Gastroesophageal sphincter (tissue), 4 donors: ENCODE measurements around the gene NXPH1. TPM values are rescaled to one million over a fixed set of nuclear protein-coding genes. Genes with fewer than 3 reads are reported as not detected.

Experiments
- ATAC-seq: fragments of 150-250 bp; one replicate; pipeline ENCODE4 v1.9.1; 2016; ENCODE audit warnings: mild to moderate bottlenecking, moderate library complexity
- H3K27ac ChIP-seq, 4 donors: fragments of 200-600 bp; sonication (generic) in 3 of 4; 1 replicate in 3 of 4; 2 replicates in 1 of 4; pipeline ENCODE4 v1.5.1; 2016 to 2019
- H3K27me3 ChIP-seq: fragments of 200-600 bp; sonication (generic); one replicate; pipeline ENCODE4 v1.5.1; 2019
- H3K36me3 ChIP-seq, 2 donors: fragments of 200-600 bp; sonication (generic); one replicate each; pipeline ENCODE4 v1.5.1; 2019; ENCODE audit warnings: control low read depth in 1 of 2
- H3K4me1 ChIP-seq, 3 donors: fragments of 200-600 bp; sonication (generic); 1 replicate in 2 of 3; 2 replicates in 1 of 3; pipeline ENCODE4 v1.5.1; 2016 to 2019; ENCODE audit warnings: control low read depth in 2 of 3
- H3K4me3 ChIP-seq, 2 donors: fragments of 200-600 bp; sonication (generic); one replicate each; pipeline ENCODE4 v1.5.1; 2019; ENCODE audit warnings: mild to moderate bottlenecking in 1 of 2, moderate library complexity in 1 of 2
- H3K9me3 ChIP-seq, 3 donors: fragments of 200-600 bp; sonication (generic); one replicate each; pipeline ENCODE4 v1.5.1; 2017 to 2019; ENCODE audit warnings: control low read depth in 2 of 3
- EP300 ChIP-seq: sonication (generic); formaldehyde crosslinking; IDR thresholded peaks from one replicate; pipeline ENCODE4 v1.6.1; 2017; ENCODE audit warnings: antibody characterized with exemption, mild to moderate bottlenecking
- POLR2A ChIP-seq, 2 donors: fragments of 450-650 bp; IDR thresholded peaks; one replicate each; pipeline ENCODE4 v1.6.1; 2017; ENCODE audit warnings: antibody characterized with exemption in 2 of 2, mild to moderate bottlenecking in 2 of 2, moderate library complexity in 1 of 2
- POLR2AphosphoS5 ChIP-seq: sonication (generic); formaldehyde crosslinking; IDR thresholded peaks from one replicate; pipeline ENCODE4 v1.6.1; 2017; ENCODE audit warnings: antibody characterized with exemption
- WGBS, 2 donors: methylation state at CpG; one replicate each; pipeline ENCODE4 v1.1.5; 2018; ENCODE audit warnings: low coverage in 1 of 2; 5-methylcytosine and 5-hydroxymethylcytosine counted together
- total RNA-seq, 4 donors: library from RNA; depleted of rRNA; stranded (reverse); fragments of >200 nt; gene quantifications; one replicate each; pipeline ENCODE4 v1.1.0, GENCODE V29; 2016
- TF ChIP-seq, protein P1 (sequence below), 4 experiments: fragments of 200-600 bp in 2 of 4; fragments of 450-650 bp in 2 of 4; sonication (generic) in 1 of 4; IDR thresholded peaks; one replicate each; pipeline ENCODE4 v1.5.1; 2017 to 2019; ENCODE audit warnings: antibody characterized with exemption in 4 of 4, mild to moderate bottlenecking in 2 of 4, moderate library complexity in 2 of 4

Gene NXPH1
- total RNA-seq, 4 donors from 2014 or later, result not detected

DNA sequence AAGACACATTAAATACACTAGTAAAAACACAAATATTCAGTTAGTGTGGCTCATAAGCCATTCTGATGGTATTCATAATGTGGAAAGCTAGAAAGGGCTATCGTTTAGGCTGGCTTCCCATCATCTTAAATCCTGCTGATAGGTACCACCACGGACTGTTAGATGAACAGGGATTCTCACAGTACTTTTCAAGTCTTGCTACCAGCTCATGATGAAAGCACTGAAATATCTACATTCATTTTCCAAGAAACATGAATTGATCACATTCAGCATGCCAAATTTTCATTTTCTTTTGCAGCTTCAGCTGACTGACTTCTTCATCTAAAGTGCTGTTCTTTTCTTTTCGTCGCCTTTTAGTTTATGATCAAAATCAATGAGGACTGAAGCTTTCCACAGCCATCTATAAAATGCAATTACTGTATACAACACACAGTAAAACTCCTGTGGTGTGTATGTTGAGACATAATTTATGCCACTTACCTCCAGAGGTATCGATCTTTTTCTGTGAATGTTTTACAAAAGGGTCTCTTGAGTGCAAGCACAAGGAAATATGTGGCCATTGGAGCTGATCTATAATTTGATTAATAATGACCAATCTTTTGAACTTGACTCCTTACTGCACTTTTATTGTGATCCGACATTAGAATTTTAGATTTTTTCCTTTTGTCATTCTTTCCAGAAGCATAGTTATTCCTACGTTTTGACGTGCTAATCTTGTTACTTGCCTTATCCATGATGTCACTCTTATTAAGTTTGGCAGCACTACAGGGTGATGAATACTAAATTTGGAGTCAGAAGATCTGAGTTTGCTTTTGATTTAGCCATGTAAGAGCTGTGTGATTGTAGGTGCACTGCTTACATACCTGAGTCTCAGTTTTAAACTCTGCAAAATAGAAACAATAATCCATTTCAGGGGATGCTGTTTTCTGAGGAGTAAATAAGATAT is 58.4 kb downstream of the NXPH1 start:
- TF ChIP-seq POLR2A (IDR thresholded peaks at IDR 0.05) (no peak), EP300 (no peak), POLR2AphosphoS5 (no peak)
- TF ChIP-seq, protein P1, sequence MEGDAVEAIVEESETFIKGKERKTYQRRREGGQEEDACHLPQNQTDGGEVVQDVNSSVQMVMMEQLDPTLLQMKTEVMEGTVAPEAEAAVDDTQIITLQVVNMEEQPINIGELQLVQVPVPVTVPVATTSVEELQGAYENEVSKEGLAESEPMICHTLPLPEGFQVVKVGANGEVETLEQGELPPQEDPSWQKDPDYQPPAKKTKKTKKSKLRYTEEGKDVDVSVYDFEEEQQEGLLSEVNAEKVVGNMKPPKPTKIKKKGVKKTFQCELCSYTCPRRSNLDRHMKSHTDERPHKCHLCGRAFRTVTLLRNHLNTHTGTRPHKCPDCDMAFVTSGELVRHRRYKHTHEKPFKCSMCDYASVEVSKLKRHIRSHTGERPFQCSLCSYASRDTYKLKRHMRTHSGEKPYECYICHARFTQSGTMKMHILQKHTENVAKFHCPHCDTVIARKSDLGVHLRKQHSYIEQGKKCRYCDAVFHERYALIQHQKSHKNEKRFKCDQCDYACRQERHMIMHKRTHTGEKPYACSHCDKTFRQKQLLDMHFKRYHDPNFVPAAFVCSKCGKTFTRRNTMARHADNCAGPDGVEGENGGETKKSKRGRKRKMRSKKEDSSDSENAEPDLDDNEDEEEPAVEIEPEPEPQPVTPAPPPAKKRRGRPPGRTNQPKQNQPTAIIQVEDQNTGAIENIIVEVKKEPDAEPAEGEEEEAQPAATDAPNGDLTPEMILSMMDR (IDR thresholded peaks at IDR 0.05), result no peak
- Histone ChIP-seq H3K4me3 (no peak overlapping the region), H3K36me3 (no peaks in the 10 kb centered on the region), H3K4me1 (no peaks in the 10 kb centered on the region), H3K27me3 (no peaks in the 10 kb centered on the region), H3K9me3 (no peaks in the 10 kb centered on the region), H3K27ac (no peak overlapping the region)
- ATAC-seq, result no peak
- 77 to 79% methylated on average over 5 to 8 of the region's 8 CpGs for WGBS, 2 donors

DNA sequence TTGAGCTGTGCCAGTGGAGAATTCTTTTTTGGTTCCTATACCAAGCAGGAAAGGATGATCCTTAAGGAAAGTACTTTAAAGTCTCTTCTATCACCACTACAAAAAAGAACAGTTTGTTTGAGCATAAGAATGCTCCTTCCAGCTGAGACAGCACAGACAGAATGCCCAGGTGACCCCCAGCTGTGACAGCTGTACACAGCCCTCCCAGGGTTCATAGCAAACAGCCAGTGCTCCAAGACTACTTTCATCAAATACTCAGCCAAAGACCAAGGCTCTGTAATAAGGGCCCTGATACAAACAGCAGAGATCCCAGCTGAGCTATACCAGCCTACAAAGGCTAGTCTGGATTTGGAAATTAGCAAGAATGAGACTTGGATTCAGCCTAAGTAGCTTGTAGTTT is 65.7 kb downstream of the NXPH1 start:
- no peak for ATAC-seq
- no peak overlapping the region for H3K27ac ChIP-seq
- H3K9me3 ChIP-seq, result no peaks in the 10 kb centered on the region
- no peaks in the 10 kb centered on the region for H3K4me1 ChIP-seq
- no peak overlapping the region for H3K4me3 ChIP-seq
- TF ChIP-seq, protein P1 (IDR thresholded peaks at IDR 0.05), result no peak
- TF ChIP-seq POLR2AphosphoS5 (no peak), POLR2A (IDR thresholded peaks at IDR 0.05) (no peak), EP300 (no peak)
- H3K27me3 ChIP-seq, result no peaks in the 10 kb centered on the region
- no peaks in the 10 kb centered on the region for H3K36me3 ChIP-seq

DNA sequence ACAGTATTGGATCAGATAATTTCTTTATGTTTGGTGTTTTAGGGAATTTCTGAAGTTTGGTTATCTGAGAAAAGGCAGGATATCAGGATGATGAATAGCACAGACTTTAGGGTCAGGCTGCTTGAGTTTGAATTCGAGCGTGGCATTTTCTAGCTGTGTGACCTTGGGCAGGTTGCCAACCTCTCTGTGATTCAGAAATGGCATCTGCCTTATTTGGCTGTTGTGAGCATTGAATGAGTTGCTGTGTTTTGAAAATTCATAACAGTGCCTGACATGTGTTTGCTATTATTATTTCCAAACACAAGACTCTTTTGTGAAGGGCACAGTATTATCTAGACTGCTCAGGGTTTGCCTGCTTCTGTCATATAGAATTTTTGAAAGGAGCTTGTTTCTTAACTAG is 66.9 kb downstream of the NXPH1 start:
- no peak overlapping the region for H3K27ac ChIP-seq
- no peaks in the 10 kb centered on the region for H3K27me3 ChIP-seq
- ATAC-seq, result no peak
- no peaks in the 10 kb centered on the region for H3K4me1 ChIP-seq
- H3K4me3 ChIP-seq, result no peak overlapping the region
- H3K36me3 ChIP-seq, result no peaks in the 10 kb centered on the region
- WGBS, 2 donors, result 17 to 27% methylated on average over 2 of the region's 2 CpGs
- TF ChIP-seq POLR2A (IDR thresholded peaks at IDR 0.05) (no peak), POLR2AphosphoS5 (no peak), EP300 (no peak)
- TF ChIP-seq, protein P1 (IDR thresholded peaks at IDR 0.05), result no peak
- no peaks in the 10 kb centered on the region for H3K9me3 ChIP-seq

DNA sequence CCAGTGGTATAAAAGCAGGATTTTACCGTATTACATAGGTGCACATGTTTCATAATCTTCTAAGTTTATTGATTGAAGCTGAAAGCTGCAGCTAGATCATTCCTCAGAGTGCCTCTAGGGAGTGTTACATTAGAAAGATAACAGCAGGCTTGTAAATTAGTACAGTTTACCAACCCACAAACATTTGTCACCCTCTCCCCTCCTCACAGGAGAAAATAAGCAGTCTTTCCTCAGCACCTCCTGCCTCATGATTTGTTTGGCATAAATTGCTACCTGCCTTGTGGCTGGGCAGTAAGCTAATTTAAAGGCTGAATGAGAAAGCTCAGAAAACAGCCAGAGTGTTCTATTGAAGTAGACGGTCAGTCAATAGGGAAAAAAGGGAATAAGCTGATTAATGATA is 74.2 kb downstream of the NXPH1 start:
- 58 to 83% methylated on average over 2 of the region's 2 CpGs for WGBS, 2 donors
- no peak for ATAC-seq
- TF ChIP-seq POLR2AphosphoS5 (no peak), EP300 (no peak), POLR2A (IDR thresholded peaks at IDR 0.05) (no peak)
- TF ChIP-seq, protein P1 (IDR thresholded peaks at IDR 0.05), result no peak
- Histone ChIP-seq H3K4me1 (no peaks in the 10 kb centered on the region), H3K27me3 (no peaks in the 10 kb centered on the region), H3K27ac (no peak overlapping the region), H3K36me3 (no peaks in the 10 kb centered on the region), H3K4me3 (no peak overlapping the region), H3K9me3 (no peaks in the 10 kb centered on the region)

DNA sequence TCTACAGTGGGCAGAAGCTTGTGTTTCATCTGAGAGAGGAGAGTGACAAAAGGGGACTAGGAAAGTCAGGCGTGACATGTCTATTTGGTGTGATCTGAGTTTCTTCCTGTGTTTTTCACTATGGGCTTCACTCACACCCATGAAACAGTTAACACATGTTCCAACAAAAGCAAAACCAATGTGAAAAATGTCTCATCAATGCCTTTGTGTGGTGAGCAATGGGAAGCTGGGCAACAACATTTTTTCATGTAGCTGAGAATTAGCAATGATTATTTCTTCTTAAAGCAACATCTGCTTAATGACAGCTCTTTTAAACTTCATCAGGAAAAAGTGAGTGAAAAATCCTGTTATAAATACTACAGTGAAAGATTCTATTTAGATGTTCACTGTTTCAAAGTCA is 76.2 kb downstream of the NXPH1 start:
- Histone ChIP-seq H3K27ac (no peak overlapping the region), H3K9me3 (no peaks in the 10 kb centered on the region), H3K36me3 (no peaks in the 10 kb centered on the region), H3K4me3 (no peak overlapping the region), H3K27me3 (no peaks in the 10 kb centered on the region), H3K4me1 (no peaks in the 10 kb centered on the region)
- TF ChIP-seq EP300 (no peak), POLR2A (IDR thresholded peaks at IDR 0.05) (no peak), POLR2AphosphoS5 (no peak)
- TF ChIP-seq, protein P1 (IDR thresholded peaks at IDR 0.05), result no peak
- ATAC-seq, result no peak
- 57 to 100% methylated on average over 1 of the region's 1 CpG for WGBS, 2 donors
